Epithelial cell of esophagus (primary cell): ENCODE data around the gene ST3GAL6.

Experiments
- DNase-seq: peaks from one replicate; pipeline ENCODE4 v3.0.0; 2010; ENCODE audit warnings: low read depth
- H3K4me3 ChIP-seq: 2 replicates; pipeline ENCODE4 v1.5.1; 2011; ENCODE audit warnings: mild to moderate bottlenecking, low read length, control low read depth
- CTCF ChIP-seq: IDR thresholded peaks from 2 replicates; pipeline ENCODE4 v1.5.1; 2011; ENCODE audit warnings: low read depth, mild to moderate bottlenecking, low read length, control low read depth, inconsistent platforms; ENCODE audit not compliant: insufficient read depth; ENCODE audit errors: missing control alignments

The ST3GAL6 gene

GRCh38 chr3:98814817-98815420 is 51.8 kb downstream of the ST3GAL6 start:
- TF ChIP-seq CTCF, result no peak
- H3K4me3 ChIP-seq, result no peak overlapping the region
- DNase-seq, result peak; percentile 64

GRCh38 chr3:98817547-98818041 is 54.5 kb downstream of the ST3GAL6 start:
- no peak overlapping the region for H3K4me3 ChIP-seq
- peak; percentile 57 for DNase-seq
- TF ChIP-seq CTCF, result peak; percentile 43

GRCh38 chr3:98821063-98821462 is 57.9 kb downstream of the ST3GAL6 start:
- H3K4me3 ChIP-seq, result no peak overlapping the region
- no peak for DNase-seq

GRCh38 chr3:98823791-98824190 is 60.7 kb downstream of the ST3GAL6 start:
- DNase-seq, result peak; percentile 29
- no peak overlapping the region for H3K4me3 ChIP-seq
- TF ChIP-seq CTCF, result no peak

More at GRCh38 chr3:98821063-98821462, 57.9 kb downstream of the ST3GAL6 start:
- no peak for TF ChIP-seq CTCF

GRCh38 chr3:98824256-98824655 is 61.1 kb downstream of the ST3GAL6 start:
- DNase-seq, result no peak
- no peak overlapping the region for H3K4me3 ChIP-seq
- TF ChIP-seq CTCF, result peak; percentile 6

GRCh38 chr3:98826126-98826525 is 63.0 kb downstream of the ST3GAL6 start:
- no peak for DNase-seq
- no peak overlapping the region for H3K4me3 ChIP-seq
- no peak for TF ChIP-seq CTCF
